ENCODE data around the gene SPN.

The SPN gene

GRCh38 chr16:29710227-29711219, 47.5 kb downstream of the SPN start:
- Histone ChIP-seq H3K27me3 (ENCODE audit: insufficient read depth, low read length) (no peaks in the 10 kb centered on the region), H3K9me2 (ENCODE audit: low read depth, low read length) (no peaks in the 10 kb centered on the region), H3F3A (ENCODE audit: insufficient read depth, low read length) (no peaks in the 10 kb centered on the region), H3K36me3 (ENCODE audit: insufficient read depth, low read length) (no peaks in the 10 kb centered on the region), H2AFZ (ENCODE audit: low read length) (peak overlapping the region; percentile 53; the same call in 1 of the 2 replicates), H3K4me1 (ENCODE audit: insufficient read depth, low read length, severe bottlenecking) (peaks cover 39% of the 10 kb centered on the region), H3K4me3 (ENCODE audit: low read depth, low read length, poor library complexity, severe bottlenecking) (no peak overlapping the region), H3K27ac (ENCODE audit: low read depth, low read length, poor library complexity, severe bottlenecking) (peak overlapping the region; percentile 35), H4K20me1 (ENCODE audit: insufficient read depth, low read length) (no peaks in the 10 kb centered on the region), H3K9ac (ENCODE audit: low read length) (peak overlapping the region; percentile 14; the same call in 1 of the 2 replicates), H3K9me3 (ENCODE audit: low read length) (0 out of 2 replicates have a peak, but pooled peaks cover 3% of the 10 kb centered on the region), H3K4me2 (ENCODE audit: low read length) (peak overlapping the region; percentile 31; the same call in 1 of the 2 replicates), H3K79me2 (ENCODE audit: insufficient read depth, low read length) (no peaks in the 10 kb centered on the region)
- TF ChIP-seq CTCF (IDR thresholded peaks at IDR 0.05; ENCODE audit: low read length) = peak; percentile 76
- no peak for TF ChIP-seq EZH2 (IDR thresholded peaks at IDR 0.05; ENCODE audit: borderline replicate concordance, low read length)

- no peaks in the 10 kb centered on the region for H3K79me2 ChIP-seq (ENCODE audit: insufficient read depth, low read length)
- no peaks in the 10 kb centered on the region for H3K36me3 ChIP-seq (ENCODE audit: insufficient read depth, low read length)
- no peaks in the 10 kb centered on the region for H3K9me2 ChIP-seq (ENCODE audit: low read depth, low read length)
- H3K4me2 ChIP-seq (ENCODE audit: low read length) = no peak overlapping the region
- H3K4me3 ChIP-seq (ENCODE audit: low read depth, low read length, poor library complexity, severe bottlenecking) = no peak overlapping the region
- no peak overlapping the region for H2AFZ ChIP-seq (ENCODE audit: low read length)
- 0 out of 2 replicates have a peak, but pooled peaks cover 3% of the 10 kb centered on the region for H3K9me3 ChIP-seq (ENCODE audit: low read length)
- no peaks in the 10 kb centered on the region for H4K20me1 ChIP-seq (ENCODE audit: insufficient read depth, low read length)
- no peaks in the 10 kb centered on the region for H3F3A ChIP-seq (ENCODE audit: insufficient read depth, low read length)
- no peak for TF ChIP-seq CTCF (IDR thresholded peaks at IDR 0.05; ENCODE audit: low read length)
- TF ChIP-seq EZH2 (IDR thresholded peaks at IDR 0.05; ENCODE audit: borderline replicate concordance, low read length) = no peak
- peaks cover 33% of the 10 kb centered on the region for H3K4me1 ChIP-seq (ENCODE audit: insufficient read depth, low read length, severe bottlenecking)
- H3K9ac ChIP-seq (ENCODE audit: low read length) = no peak overlapping the region
- no peak overlapping the region for H3K27ac ChIP-seq (ENCODE audit: low read depth, low read length, poor library complexity, severe bottlenecking)
- H3K27me3 ChIP-seq (ENCODE audit: insufficient read depth, low read length) = no peaks in the 10 kb centered on the region
These were observed 49.8 kb downstream of the SPN start for GRCh38 chr16:29712809-29713208.

- TF ChIP-seq EZH2 (IDR thresholded peaks at IDR 0.05; ENCODE audit: borderline replicate concordance, low read length) (no peak), CTCF (IDR thresholded peaks at IDR 0.05; ENCODE audit: low read length) (no peak)
- no peak overlapping the region for H2AFZ ChIP-seq (ENCODE audit: low read length)
- H3K9me3 ChIP-seq (ENCODE audit: low read length) = no peaks in the 10 kb centered on the region
- H3F3A ChIP-seq (ENCODE audit: insufficient read depth, low read length) = no peaks in the 10 kb centered on the region
- no peaks in the 10 kb centered on the region for H4K20me1 ChIP-seq (ENCODE audit: insufficient read depth, low read length)
- no peaks in the 10 kb centered on the region for H3K36me3 ChIP-seq (ENCODE audit: insufficient read depth, low read length)
- no peak overlapping the region for H3K4me2 ChIP-seq (ENCODE audit: low read length)
- H3K9me2 ChIP-seq (ENCODE audit: low read depth, low read length) = no peaks in the 10 kb centered on the region
- H3K27ac ChIP-seq (ENCODE audit: low read depth, low read length, poor library complexity, severe bottlenecking) = peak overlapping the region; percentile 30
- no peak overlapping the region for H3K9ac ChIP-seq (ENCODE audit: low read length)
- H3K4me1 ChIP-seq (ENCODE audit: insufficient read depth, low read length, severe bottlenecking) = peaks cover 32% of the 10 kb centered on the region
- H3K4me3 ChIP-seq (ENCODE audit: low read depth, low read length, poor library complexity, severe bottlenecking) = no peak overlapping the region
- H3K79me2 ChIP-seq (ENCODE audit: insufficient read depth, low read length) = no peaks in the 10 kb centered on the region
- H3K27me3 ChIP-seq (ENCODE audit: insufficient read depth, low read length) = no peaks in the 10 kb centered on the region
These were observed 51.3 kb downstream of the SPN start for GRCh38 chr16:29714396-29714795.

Measured in OCI-LY1 (cell line).